GM23248 (cell line): ENCODE data around the gene XXYLT1.

ENCODE experiments used
- EZH2 ChIP-seq: fragments of 200-600 bp; sonication (generic); IDR thresholded peaks from 2 replicates; pipeline ENCODE4 v1.6.1; 2018; ENCODE audit warnings: antibody characterized with exemption, mild to moderate bottlenecking; ENCODE audit not compliant: insufficient read depth, poor library complexity, severe bottlenecking
- EZH2phosphoT487 ChIP-seq: fragments of 200-600 bp; sonication (generic); IDR thresholded peaks from 2 replicates; pipeline ENCODE4 v1.6.1; 2018; ENCODE audit warnings: antibody characterized with exemption, moderate library complexity, mild to moderate bottlenecking, low read depth; ENCODE audit not compliant: insufficient read depth

DNA sequence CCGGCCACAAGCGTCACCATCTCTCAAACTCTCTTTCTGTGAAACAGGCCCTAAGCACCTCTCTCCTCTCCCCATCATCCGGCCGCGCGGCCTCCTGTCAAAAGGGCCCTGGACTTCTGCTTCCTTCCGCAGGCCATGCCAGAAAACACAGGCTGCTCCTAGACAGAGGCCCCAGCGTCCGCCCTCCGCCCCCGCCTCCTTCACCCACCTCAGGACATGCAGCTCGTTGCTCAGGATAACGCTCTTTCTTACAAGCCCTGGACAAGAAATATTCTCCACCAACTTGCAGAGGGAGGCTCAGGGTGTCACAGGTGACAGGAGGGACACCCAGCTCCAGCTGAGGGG lies 212.0 kb downstream of the XXYLT1 start:
- no peak for TF ChIP-seq EZH2
- TF ChIP-seq EZH2phosphoT487: no peak
